ENCODE results near the gene SAP25. TPM values are rescaled to one million over a fixed set of nuclear protein-coding genes. Genes with fewer than 3 reads are reported as not detected.

Gene SAP25
- polyA plus RNA-seq, 1 of the 3 experiments (the other 2 are of a cell fraction), result 1.2 TPM

GRCh38 chr7:100614308-100614861 lies 40.7 kb upstream of the SAP25 start:
- no peak overlapping the region for H2AFZ ChIP-seq (ENCODE audit: low read depth)
- H3K27ac ChIP-seq (ENCODE audit: low read depth in 2 of 2, low read length in 1 of 2), result no peak overlapping the region
- H3K4me2 ChIP-seq, result no peak overlapping the region
- peaks cover 0 to 8% of the 10 kb centered on the region in 2 experiments; a peak in 1 of 4 replicates for H3K4me1 ChIP-seq (ENCODE audit: control insufficient read depth in 1 of 2, insufficient read depth in 2 of 2, low read depth in 1 of 2, low read length in 1 of 2)
- H4K20me1 ChIP-seq (ENCODE audit: insufficient read depth), result no peaks in the 10 kb centered on the region
- H3K9me3 ChIP-seq, result no peaks in the 10 kb centered on the region
- no peaks in the 10 kb centered on the region for H3K27me3 ChIP-seq (ENCODE audit: insufficient read depth)
- ChIA-PET POLR2A (interaction anchor here (0.7 to 2.3 kb wide), 2 partner anchors 28 to 42 kb away, joined by 3 to 19 read pairs; partner anchors contain the start of genes ACTL6B, FBXO24 and LRCH4), CTCF (interaction anchor here (0.6 to 9.1 kb wide), 18 partner anchors 13 to 237 kb away, joined by 3 to 119 read pairs (median 4); partner anchors contain the start of genes FBXO24, GIGYF1, LRCH4 and POP7)
- no peaks in the 10 kb centered on the region for H3K36me3 ChIP-seq (replicated peaks in 1 of 2; ENCODE audit: control insufficient read depth in 1 of 2, insufficient read depth in 2 of 2, low read length in 1 of 2)
- peaks cover 6% of the 10 kb centered on the region; the same call in 1 of the 2 replicates for H3K79me2 ChIP-seq (ENCODE audit: insufficient read depth)
- H3F3A ChIP-seq (replicated peaks; ENCODE audit: insufficient read depth), result peaks cover 23% of the 10 kb centered on the region
- no peak for TF ChIP-seq TAF1 (IDR thresholded peaks at IDR 0.05; ENCODE audit: borderline replicate concordance, low read depth, low read length)
- no peak for TF ChIP-seq PBX3 (IDR thresholded peaks at IDR 0.05)
- H3K9me2 ChIP-seq, result no peaks in the 10 kb centered on the region
- DNase-seq, result no peak
- H3K4me3 ChIP-seq (ENCODE audit: low read depth in 2 of 2, low read length in 1 of 2), result no peak overlapping the region
- whole genome bisulfite sequencing (ENCODE audit: low lambda C conversion rate), result 83% methylated on average over 6 of the region's 6 CpGs
- H3K9ac ChIP-seq, result no peak overlapping the region

- Histone ChIP-seq H2AFZ (ENCODE audit: low read depth) (no peak overlapping the region), H3K36me3 (replicated peaks in 1 of 2; ENCODE audit: control insufficient read depth in 1 of 2, insufficient read depth in 2 of 2, low read length in 1 of 2) (peaks cover 0 to under 1% of the 10 kb centered on the region in 2 experiments), H3K9ac (no peak overlapping the region), H3F3A (replicated peaks; ENCODE audit: insufficient read depth) (peaks cover 29% of the 10 kb centered on the region), H3K27ac (ENCODE audit: low read depth in 2 of 2, low read length in 1 of 2) (no peak overlapping the region), H3K27me3 (ENCODE audit: insufficient read depth) (no peaks in the 10 kb centered on the region), H4K20me1 (ENCODE audit: insufficient read depth) (no peaks in the 10 kb centered on the region), H3K9me2 (no peaks in the 10 kb centered on the region), H3K4me2 (peak overlapping the region; percentile 100), H3K9me3 (no peaks in the 10 kb centered on the region), H3K4me1 (ENCODE audit: control insufficient read depth in 1 of 2, insufficient read depth in 2 of 2, low read depth in 1 of 2, low read length in 1 of 2) (peaks cover 0 to 8% of the 10 kb centered on the region in 2 experiments; a peak in 1 of 4 replicates), H3K79me2 (ENCODE audit: insufficient read depth) (peaks cover 6% of the 10 kb centered on the region; the same call in 1 of the 2 replicates), H3K4me3 (ENCODE audit: low read depth in 2 of 2, low read length in 1 of 2) (peak overlapping the region; percentile 67 to 80)
- ChIA-PET CTCF (interaction anchor here (0.7 to 9.1 kb wide), 27 partner anchors 8 to 238 kb away, joined by 3 to 119 read pairs (median 4); partner anchors contain the start of genes ACTL6B, EPO, FBXO24 and GIGYF1), POLR2A (interaction anchor here (0.7 to 2.6 kb wide), 10 partner anchors 10 to 134 kb away, joined by 3 to 39 read pairs (median 8); partner anchors contain the start of genes ACTL6B, FBXO24, GIGYF1 and LRCH4)
- no peak for DNase-seq
- 92% methylated on average over 13 of the region's 13 CpGs for WGBS (ENCODE audit: low lambda C conversion rate)
- no peak for TF ChIP-seq MXI1 (IDR thresholded peaks at IDR 0.05; ENCODE audit: low read depth, low read length)
Measured at GRCh38 chr7:100613412-100614175, 39.9 kb upstream of the SAP25 start.

GRCh38 chr7:100612730-100613390 lies 39.2 kb upstream of the SAP25 start:
- H3K9me2 ChIP-seq, result no peaks in the 10 kb centered on the region
- peak overlapping the region; percentile 69 for H3K9ac ChIP-seq
- H3K79me2 ChIP-seq (ENCODE audit: insufficient read depth), result peaks cover 6% of the 10 kb centered on the region; the same call in 1 of the 2 replicates
- H4K20me1 ChIP-seq (ENCODE audit: insufficient read depth), result no peaks in the 10 kb centered on the region
- peak overlapping the region; percentile 100 for H3K4me2 ChIP-seq
- ChIA-PET POLR2A (interaction anchor here (0.8 to 2.6 kb wide), 16 partner anchors 10 to 184 kb away, joined by 3 to 39 read pairs (median 8); partner anchors contain the start of genes ACTL6B, FBXO24, GIGYF1 and GNB2), CTCF (interaction anchor here (0.7 to 9.1 kb wide), 33 partner anchors 9 to 239 kb away, joined by 3 to 119 read pairs (median 4); partner anchors contain the start of genes ACTL6B, EPHB4, EPO and GIGYF1)
- H3F3A ChIP-seq (replicated peaks; ENCODE audit: insufficient read depth), result peaks cover 36% of the 10 kb centered on the region
- H2AFZ ChIP-seq (ENCODE audit: low read depth), result peak overlapping the region; percentile 70
- peak; percentile 75 for DNase-seq
- H3K36me3 ChIP-seq (replicated peaks in 1 of 2; ENCODE audit: control insufficient read depth in 1 of 2, insufficient read depth in 2 of 2, low read length in 1 of 2), result peaks cover 3 to 8% of the 10 kb centered on the region in 2 experiments
- peak overlapping the region in 1 of 2 experiments; percentile 43; a peak in 1 of 4 replicates for H3K27ac ChIP-seq (ENCODE audit: low read depth in 2 of 2, low read length in 1 of 2)
- H3K4me1 ChIP-seq (ENCODE audit: control insufficient read depth in 1 of 2, insufficient read depth in 2 of 2, low read depth in 1 of 2, low read length in 1 of 2), result peaks cover 0 to 8% of the 10 kb centered on the region in 2 experiments; a peak in 1 of 4 replicates
- WGBS (ENCODE audit: low lambda C conversion rate), result 5% methylated on average over 27 of the region's 29 CpGs
- no peaks in the 10 kb centered on the region for H3K9me3 ChIP-seq
- H3K27me3 ChIP-seq (ENCODE audit: insufficient read depth), result no peaks in the 10 kb centered on the region
- peak overlapping the region; percentile 67 to 80 for H3K4me3 ChIP-seq (ENCODE audit: low read depth in 2 of 2, low read length in 1 of 2)
- TF ChIP-seq USF2 (IDR thresholded peaks at IDR 0.05; ENCODE audit: borderline replicate concordance, low read depth, low read length) (no peak), EP300 (IDR thresholded peaks at IDR 0.05; ENCODE audit: borderline replicate concordance in 1 of 2, low read depth in 1 of 2, low read length in 1 of 2) (no peak), JUND (IDR thresholded peaks at IDR 0.05) (no peak), MEF2A (IDR thresholded peaks at IDR 0.05; ENCODE audit: borderline replicate concordance, low read depth) (no peak), RAD21 (IDR thresholded peaks at IDR 0.05; ENCODE audit: low read length) (peak; percentile 60), CTCF (IDR thresholded peaks at IDR 0.05) (peak; percentile 39), GABPA (IDR thresholded peaks at IDR 0.05; ENCODE audit: low read depth) (no peak), ELF1 (IDR thresholded peaks at IDR 0.05) (no peak), MXI1 (IDR thresholded peaks at IDR 0.05; ENCODE audit: low read depth, low read length) (peak; percentile 62), RFX5 (IDR thresholded peaks at IDR 0.05; ENCODE audit: low read length) (no peak)

Data from SK-N-SH (cell line).